RCC 7860 (cell line): ENCODE data around the gene NKAIN2.

Experiments used
- DNase-seq: peaks from one replicate; pipeline ENCODE4 v3.0.0-alpha.2; 2015; ENCODE audit warnings: low spot score
- FAIRE-seq: peaks from 2 replicates; lab custom pipeline; 2012; peaks lifted over from hg19 to GRCh38; lab: Jason Lieb, UNC

Gene NKAIN2

DNA sequence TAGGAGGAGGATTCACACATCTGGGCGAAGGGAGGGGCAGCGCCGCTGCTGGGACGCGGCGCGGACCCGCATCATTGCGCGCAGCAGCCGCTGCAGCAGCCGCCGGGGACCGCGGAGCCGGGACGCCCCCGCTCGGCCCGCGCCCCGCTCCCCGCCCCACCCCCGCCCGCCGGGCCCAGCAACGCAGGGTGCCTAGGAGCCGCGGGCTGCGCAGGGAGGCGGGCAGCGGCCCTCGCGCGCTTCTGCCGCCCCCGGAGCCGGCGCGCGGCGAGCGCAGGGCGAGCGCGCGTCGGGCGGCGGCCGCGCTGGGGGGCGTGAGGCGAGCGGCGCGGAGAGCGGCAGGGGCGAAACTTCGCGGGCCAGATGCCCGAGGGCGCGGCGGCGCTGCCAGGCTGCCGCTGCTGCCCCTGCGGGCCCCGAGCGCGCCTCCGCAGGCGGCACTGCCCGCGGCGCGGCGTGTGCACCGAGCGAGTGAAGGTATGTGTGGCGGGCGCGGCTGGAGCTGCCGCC lies at the start of gene NKAIN2:
TSS of gene NKAIN2 (plus strand) at position 362 of the 510 bp plus-strand sequence.
- DNase-seq = no peak
- FAIRE-seq = no peak

DNA sequence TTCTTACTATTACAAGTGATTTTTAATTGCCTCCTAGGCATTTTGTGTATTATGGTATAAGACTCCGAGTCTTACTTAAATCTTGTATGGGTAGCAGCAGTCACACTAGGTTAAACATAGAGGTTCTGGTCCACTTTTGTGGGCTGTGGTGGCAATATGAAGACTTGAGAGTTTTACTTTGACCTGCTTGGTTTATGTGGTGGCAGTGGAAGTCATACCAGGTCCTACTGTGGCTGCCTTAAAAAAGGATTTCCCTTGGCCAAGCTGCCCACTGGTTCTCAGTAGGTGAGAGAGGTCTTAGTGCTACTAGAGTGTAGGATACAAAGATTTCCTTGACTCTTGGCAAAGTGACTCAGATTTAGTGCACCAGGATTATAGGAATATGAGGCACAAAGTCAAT lies 44.2 kb upstream of the NKAIN2 start:
- FAIRE-seq (no peak), DNase-seq (no peak)

- FAIRE-seq (no peak), DNase-seq (no peak)
Measured at GRCh38 chr6:123763904-123764303, 39.8 kb upstream of the NKAIN2 start.

- FAIRE-seq (no peak), DNase-seq (no peak)
Measured at GRCh38 chr6:123764722-123765121, 38.9 kb upstream of the NKAIN2 start.

- no peak for DNase-seq
- FAIRE-seq = no peak
Measured at GRCh38 chr6:123768921-123769320, 34.7 kb upstream of the NKAIN2 start.

- FAIRE-seq = no peak
Measured at GRCh38 chr6:123769431-123769830, 34.2 kb upstream of the NKAIN2 start.

GRCh38 chr6:123770247-123770949 lies 33.3 kb upstream of the NKAIN2 start:
- DNase-seq = no peak

More at GRCh38 chr6:123769431-123769830, 34.2 kb upstream of the NKAIN2 start:
- no peak for DNase-seq

GRCh38 chr6:123771126-123771525 lies 32.5 kb upstream of the NKAIN2 start:
- FAIRE-seq (no peak), DNase-seq (no peak)

More at GRCh38 chr6:123770247-123770949, 33.3 kb upstream of the NKAIN2 start:
- FAIRE-seq = no peak

DNA sequence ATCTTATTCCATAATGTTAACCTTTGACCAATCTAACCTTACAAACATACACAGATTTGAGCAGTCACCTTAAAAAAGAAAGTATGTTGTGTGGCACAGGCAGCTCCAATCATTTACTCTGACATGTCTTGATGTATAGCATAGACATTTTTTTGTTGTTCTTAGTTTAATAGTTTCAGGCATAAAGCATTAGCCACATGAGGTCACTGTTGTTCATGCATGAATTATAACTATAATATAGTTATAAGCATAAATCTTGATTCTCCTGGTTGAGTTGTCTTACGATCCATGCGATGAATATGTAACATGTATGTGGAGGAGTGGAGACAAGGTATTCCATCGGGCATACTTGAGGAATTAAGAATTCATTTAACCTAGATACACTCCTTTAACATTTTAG lies 26.1 kb upstream of the NKAIN2 start:
- DNase-seq (no peak), FAIRE-seq (no peak)

DNA sequence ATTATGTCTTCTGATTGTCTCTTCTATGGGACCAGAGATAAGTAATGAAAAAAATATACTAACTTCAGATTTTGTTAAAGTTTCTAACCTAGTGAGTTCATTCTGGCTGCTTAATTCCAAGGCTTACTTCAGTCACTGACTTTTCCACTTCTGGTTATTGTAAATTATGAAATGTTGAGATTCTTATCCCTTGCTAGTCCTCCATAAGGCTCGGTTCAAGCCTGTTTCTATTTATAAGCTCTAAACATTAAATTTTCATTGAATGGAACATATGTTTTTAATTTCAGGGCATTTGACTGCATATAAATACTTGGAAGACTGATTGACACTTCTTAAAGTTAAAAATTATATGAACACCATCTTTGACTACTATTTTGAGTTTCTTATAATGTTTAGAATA lies 23.6 kb upstream of the NKAIN2 start:
- DNase-seq (no peak), FAIRE-seq (no peak)

GRCh38 chr6:123784330-123784729 lies 19.3 kb upstream of the NKAIN2 start:
- FAIRE-seq (no peak), DNase-seq (no peak)

- no peak for FAIRE-seq
Measured at GRCh38 chr6:123785039-123785438, 18.6 kb upstream of the NKAIN2 start.

GRCh38 chr6:123788319-123788718 lies 15.3 kb upstream of the NKAIN2 start:
- no peak for DNase-seq
- FAIRE-seq = no peak

More at GRCh38 chr6:123785039-123785438, 18.6 kb upstream of the NKAIN2 start:
- DNase-seq = no peak

DNA sequence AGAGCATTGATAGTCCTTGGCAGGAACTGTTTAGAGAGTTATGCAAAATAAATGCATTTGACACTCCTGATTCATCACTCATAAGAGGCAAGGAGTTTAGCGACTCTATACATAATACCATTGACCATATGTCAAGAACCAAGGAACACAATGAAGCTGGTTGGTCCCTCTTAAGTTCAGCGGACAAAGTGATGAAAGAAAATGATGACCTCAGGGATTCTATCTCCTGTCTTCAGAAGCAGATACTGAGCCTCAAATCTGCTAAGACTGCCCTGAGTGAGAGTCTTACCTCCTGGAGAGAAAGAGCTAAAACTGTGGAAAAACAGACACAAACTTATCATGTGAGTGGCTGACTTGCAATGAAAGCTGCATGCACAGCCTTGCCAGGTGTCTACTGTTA lies 9.5 kb upstream of the NKAIN2 start:
- DNase-seq = no peak

DNA sequence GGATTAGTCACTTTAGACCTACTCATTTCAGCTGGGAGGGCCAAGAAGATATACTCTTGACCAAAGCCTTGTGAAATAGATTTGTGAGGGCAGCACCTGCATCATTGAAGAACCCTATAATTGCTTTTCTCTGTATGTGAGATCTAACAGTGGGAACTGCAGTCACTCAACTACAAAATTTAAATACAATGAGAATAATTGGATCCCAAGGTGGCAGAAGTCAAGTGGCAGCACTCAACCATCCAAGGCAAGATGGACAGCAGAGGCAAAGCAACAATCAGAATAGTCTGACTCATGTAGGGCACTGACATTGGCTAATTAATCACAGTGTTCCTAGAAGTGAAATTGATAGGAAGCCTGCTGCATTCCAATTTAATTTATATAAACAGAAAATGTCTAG lies 8.9 kb upstream of the NKAIN2 start:
- no peak for DNase-seq
- no peak for FAIRE-seq

More for the DNA sequence above, 9.5 kb upstream of the NKAIN2 start:
- FAIRE-seq = no peak

DNA sequence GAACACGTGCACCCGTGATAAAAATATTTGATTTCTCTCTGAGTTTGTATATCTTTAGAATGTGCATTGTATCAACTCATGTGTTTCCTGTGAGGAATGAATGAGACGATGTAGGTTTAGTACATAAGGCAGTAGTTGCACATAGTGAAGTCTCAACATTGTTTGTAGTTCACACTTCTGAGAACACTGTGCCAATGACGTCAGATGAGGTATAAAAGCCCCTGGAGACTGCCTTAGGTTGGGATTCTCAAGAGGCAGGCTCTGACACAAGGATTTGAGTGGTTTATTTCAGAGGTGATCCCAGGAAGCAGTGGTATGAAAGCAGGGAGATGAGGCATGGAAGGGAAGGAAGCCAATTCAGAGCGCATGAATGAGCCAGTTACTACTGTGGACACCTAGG lies 2.6 kb upstream of the NKAIN2 start:
- DNase-seq = no peak
- FAIRE-seq = no peak

GRCh38 chr6:123802351-123802696 lies 1.3 kb upstream of the NKAIN2 start:
- no peak for FAIRE-seq
- no peak for DNase-seq

- no peak for FAIRE-seq
- peak; percentile 25 for DNase-seq
Measured at GRCh38 chr6:123802697-123803503, 765 bp upstream of the NKAIN2 start.

DNA sequence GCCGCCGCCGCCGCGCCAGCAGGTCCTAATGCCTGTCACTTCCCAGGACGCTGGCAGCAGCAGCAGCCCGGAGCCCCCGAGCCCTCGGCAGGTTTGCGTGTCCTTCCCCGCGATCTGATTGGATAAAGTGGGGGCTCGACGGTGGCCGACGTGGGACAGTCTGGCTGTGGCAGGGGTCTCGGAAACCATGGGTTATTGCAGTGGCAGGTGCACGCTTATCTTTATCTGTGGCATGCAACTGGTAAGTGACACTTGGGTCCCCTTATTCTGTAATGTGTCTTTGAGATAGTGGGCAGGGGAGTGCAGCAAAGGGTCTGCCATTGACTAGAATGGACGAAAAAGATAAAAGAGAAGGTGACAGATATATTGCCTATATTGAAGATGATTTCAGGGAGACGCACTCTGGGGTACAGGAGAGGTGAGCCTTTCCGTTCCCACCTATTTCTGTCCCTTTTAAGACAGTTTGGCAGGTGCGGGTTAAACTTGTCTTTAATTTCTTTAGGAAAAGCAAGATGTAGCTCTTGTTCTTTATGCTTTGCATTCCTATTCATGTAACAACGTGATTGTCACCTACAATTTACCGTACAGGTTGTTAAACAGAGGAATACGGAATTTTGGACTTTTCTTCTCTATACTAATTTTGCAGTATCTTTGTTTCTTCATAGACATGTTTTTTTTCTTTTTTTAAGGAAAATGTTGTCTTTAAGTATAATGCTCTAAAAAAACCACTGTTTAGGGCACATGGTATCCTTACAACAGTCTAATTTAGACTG lies 535 bp downstream of the NKAIN2 start:
- FAIRE-seq (no peak), DNase-seq (no peak)

DNA sequence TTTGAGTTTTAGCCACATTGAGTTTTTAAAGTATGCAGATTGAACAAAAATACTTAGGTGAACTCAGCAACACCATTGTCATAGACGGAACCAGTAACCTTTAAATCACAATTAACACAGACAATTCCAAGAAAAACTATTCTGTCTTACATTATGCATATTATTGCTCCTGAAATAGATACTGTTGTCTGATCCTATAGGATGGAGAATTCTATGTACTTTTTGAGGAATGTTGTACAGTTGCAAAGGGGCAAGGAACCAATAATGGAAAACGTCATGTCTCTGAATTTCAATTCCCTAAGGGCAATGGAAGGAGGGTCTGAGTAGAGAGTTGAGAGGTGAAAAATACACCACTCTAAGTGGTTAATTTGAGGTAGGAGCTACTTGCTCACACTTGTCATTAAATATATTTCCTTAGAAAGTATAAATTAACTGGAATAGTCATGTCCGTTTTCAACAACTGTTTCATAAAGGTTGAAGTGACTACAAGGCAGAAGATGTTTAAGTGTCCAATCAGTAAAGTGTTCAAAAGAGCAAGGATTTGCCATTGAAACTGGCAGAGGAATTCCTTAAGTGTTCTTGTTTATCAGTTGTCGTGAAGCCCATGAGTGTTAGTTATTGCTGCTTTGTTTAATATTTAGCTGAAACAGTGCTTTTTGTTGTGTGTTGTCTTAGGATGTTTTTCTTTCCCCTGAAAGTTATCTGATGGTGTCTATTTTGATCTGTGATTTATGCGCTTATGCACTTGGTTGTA lies 1.3 kb downstream of the NKAIN2 start:
- FAIRE-seq (no peak), DNase-seq (no peak)

DNA sequence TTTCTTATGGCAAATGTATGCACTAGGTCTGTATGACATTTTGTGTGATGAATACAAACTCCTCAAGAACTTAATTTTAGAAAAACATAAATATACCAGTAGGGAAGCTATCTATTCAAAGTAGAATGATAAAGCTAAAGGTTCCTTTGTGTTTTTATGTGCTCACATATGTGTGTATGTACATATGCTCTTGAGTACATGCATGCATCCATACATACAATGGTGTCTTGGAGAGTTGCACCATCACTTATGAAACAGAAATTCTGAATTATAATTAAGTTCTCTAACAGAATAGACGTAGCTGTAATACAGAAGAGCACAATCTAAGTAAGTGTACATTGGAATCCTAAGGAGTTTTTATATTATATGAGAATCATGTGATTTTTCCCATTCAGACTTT lies 2.3 kb downstream of the NKAIN2 start:
- DNase-seq (no peak), FAIRE-seq (no peak)
